ENCODE data around the gene CIPC. TPM values are rescaled to one million over a fixed set of nuclear protein-coding genes. Genes with fewer than 3 reads are reported as not detected.

CIPC gene
- polyA plus RNA-seq, 1 experiment: 15.5 TPM

DNA sequence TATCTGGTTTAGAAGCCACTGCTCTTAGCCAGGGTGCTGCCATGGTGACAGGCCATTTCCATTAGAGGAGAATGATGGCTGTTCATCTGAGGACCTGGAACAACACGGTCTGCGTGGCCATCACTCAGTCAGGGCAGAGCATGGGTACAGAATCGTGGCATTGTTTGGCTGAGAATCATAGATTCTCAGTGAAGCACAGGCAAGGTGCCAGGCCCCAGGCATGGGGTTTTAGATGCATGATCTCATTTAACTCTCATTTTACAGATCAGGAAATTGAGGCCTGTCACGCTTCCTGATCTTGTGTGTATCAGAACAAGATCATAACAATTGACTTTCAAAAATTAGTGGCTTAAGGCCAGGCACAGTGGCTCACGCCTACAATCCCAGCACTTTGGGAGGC is 42.8 kb upstream of the CIPC start:
- POLR2A ChIA-PET: no interaction called here
- DNase-seq (ENCODE audit: low read depth): no peak
- H3K27me3 ChIP-seq (ENCODE audit: control insufficient read depth, insufficient read depth, low read length): no peaks in the 10 kb centered on the region
- H3K4me3 ChIP-seq (ENCODE audit: low read depth, low read length): no peak overlapping the region
- H3K36me3 ChIP-seq (ENCODE audit: control insufficient read depth, insufficient read depth, low read length): no peaks in the 10 kb centered on the region
- CTCF ChIA-PET: interaction anchor here (3.1 to 16.2 kb wide), 5 partner anchors 9 to 181 kb away, joined by 29 to 316 read pairs (median 39); partner anchors contain the start of gene IRF2BPL
- TF ChIP-seq, protein P1, sequence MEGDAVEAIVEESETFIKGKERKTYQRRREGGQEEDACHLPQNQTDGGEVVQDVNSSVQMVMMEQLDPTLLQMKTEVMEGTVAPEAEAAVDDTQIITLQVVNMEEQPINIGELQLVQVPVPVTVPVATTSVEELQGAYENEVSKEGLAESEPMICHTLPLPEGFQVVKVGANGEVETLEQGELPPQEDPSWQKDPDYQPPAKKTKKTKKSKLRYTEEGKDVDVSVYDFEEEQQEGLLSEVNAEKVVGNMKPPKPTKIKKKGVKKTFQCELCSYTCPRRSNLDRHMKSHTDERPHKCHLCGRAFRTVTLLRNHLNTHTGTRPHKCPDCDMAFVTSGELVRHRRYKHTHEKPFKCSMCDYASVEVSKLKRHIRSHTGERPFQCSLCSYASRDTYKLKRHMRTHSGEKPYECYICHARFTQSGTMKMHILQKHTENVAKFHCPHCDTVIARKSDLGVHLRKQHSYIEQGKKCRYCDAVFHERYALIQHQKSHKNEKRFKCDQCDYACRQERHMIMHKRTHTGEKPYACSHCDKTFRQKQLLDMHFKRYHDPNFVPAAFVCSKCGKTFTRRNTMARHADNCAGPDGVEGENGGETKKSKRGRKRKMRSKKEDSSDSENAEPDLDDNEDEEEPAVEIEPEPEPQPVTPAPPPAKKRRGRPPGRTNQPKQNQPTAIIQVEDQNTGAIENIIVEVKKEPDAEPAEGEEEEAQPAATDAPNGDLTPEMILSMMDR (IDR thresholded peaks at IDR 0.05; ENCODE audit: insufficient read depth, low read depth, low read length): no peak

DNA sequence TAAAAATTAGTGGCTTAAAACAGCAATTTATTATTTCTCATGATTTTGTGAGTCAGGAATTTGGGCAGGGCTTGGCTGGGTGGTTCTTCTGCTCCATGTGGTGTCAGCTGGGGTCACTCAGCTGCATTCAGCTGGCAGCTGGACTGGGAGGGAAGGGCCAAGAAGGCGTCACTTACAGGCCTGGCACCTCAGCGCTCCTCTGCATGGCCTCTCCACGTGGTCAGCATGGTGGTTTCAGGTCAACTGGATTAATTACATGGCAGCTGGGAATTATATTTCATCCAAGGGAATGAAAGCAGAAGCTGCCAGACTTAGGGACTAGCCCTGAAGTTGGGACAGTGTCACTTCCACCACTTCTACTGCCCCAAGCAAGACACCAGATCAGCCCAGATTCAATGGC is 42.1 kb upstream of the CIPC start:
- ChIA-PET POLR2A (no interaction called here), CTCF (interaction anchor here (0.6 to 16.2 kb wide), 5 partner anchors 27 to 249 kb away, joined by 3 to 316 read pairs (median 39); partner anchors contain the start of gene IRF2BPL)
- Histone ChIP-seq H3K27me3 (ENCODE audit: control insufficient read depth, insufficient read depth, low read length) (no peaks in the 10 kb centered on the region), H3K4me3 (ENCODE audit: low read depth, low read length) (no peak overlapping the region), H3K36me3 (ENCODE audit: control insufficient read depth, insufficient read depth, low read length) (no peaks in the 10 kb centered on the region)
- DNase-seq (ENCODE audit: low read depth): no peak
- TF ChIP-seq, protein P1 (IDR thresholded peaks at IDR 0.05; ENCODE audit: insufficient read depth, low read depth, low read length): no peak

DNA sequence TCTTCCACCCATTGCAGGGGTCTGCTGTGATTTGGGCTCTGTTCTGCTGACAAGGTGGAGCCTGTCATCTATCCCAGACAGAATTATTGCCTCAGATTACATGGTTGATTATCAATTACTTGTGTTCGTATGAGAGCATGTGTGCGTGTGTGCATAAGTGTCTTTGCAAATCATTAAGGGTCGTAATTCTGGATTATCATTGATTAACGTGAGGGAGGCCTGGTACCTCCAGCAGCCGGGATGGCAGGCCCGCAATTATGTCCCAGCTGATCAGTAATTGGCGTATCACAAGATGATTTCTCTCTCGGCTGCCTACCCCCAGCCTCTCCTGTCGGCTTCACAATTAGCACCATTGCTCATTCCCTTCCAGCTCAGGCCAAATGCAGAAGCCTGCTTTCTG is 39.9 kb upstream of the CIPC start:
- no peaks in the 10 kb centered on the region for H3K36me3 ChIP-seq (ENCODE audit: control insufficient read depth, insufficient read depth, low read length)
- no peaks in the 10 kb centered on the region for H3K27me3 ChIP-seq (ENCODE audit: control insufficient read depth, insufficient read depth, low read length)
- H3K4me3 ChIP-seq (ENCODE audit: low read depth, low read length): no peak overlapping the region
- POLR2A ChIA-PET: no interaction called here
- no peak for DNase-seq (ENCODE audit: low read depth)
- CTCF ChIA-PET: interaction anchor here (0.8 to 4.1 kb wide), 6 partner anchors 10 to 182 kb away, joined by 3 to 43 read pairs (median 6); partner anchors contain the start of gene IRF2BPL
- TF ChIP-seq, protein P1 (IDR thresholded peaks at IDR 0.05; ENCODE audit: insufficient read depth, low read depth, low read length): no peak

DNA sequence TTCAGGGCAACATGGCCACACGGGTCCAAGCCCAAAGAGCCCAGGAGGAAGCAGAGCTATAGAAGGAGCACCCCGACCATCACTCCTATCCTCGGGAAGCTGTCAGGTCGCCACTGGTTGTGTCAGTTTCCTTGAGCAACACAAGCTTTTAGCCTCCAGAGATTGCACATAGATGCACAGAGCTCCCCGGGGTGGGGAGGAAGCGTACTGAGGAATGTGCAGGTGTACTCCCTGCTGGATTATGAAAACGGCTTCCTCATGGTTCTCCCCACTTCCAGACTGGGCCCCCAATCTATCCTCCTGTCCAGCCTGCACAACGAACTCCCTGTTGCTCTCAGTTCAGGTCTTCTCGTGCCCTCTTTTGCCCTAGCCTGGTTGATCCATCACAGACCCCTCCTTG is 39.3 kb upstream of the CIPC start:
- CTCF ChIA-PET: interaction anchor here (0.8 to 4.1 kb wide), 9 partner anchors 10 to 186 kb away, joined by 3 to 43 read pairs (median 6); partner anchors contain the start of gene IRF2BPL
- Histone ChIP-seq H3K36me3 (ENCODE audit: control insufficient read depth, insufficient read depth, low read length) (no peaks in the 10 kb centered on the region), H3K27me3 (ENCODE audit: control insufficient read depth, insufficient read depth, low read length) (no peaks in the 10 kb centered on the region), H3K4me3 (ENCODE audit: low read depth, low read length) (no peak overlapping the region)
- no peak for DNase-seq (ENCODE audit: low read depth)
- POLR2A ChIA-PET: no interaction called here
- TF ChIP-seq, protein P1 (IDR thresholded peaks at IDR 0.05; ENCODE audit: insufficient read depth, low read depth, low read length): no peak

DNA sequence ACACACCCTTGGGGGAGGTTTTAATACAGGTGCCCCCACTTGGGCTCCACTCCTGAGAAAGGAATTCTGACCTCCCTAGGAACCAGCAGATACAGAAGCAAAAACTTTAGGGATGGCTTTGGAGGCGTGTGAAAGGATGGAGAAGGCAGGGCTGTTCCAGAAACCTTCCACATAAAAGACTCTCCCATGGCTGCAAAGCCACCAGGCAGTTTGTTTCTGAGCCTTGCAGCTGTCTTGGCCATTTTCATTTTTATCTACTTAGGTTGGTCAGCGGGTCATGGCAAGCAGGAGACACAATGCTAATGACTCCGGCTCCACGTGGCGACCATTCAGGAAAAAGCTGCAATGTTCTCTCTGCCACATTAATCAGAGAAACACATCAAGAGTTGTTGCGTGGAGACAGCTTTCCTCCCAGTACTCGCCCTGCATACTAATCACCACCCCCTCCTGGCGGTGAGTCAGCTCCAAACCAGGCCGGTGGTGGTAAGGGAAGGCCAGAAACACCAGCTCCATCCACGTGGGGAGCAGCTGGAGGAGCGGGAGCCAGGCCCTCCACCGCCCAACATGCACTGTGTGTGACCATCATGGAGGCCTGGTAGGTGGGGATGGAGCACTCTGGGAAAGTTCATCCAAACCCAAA is 38.7 kb upstream of the CIPC start:
- CTCF ChIA-PET: interaction anchor here (0.8 to 4.1 kb wide), 15 partner anchors 8 to 186 kb away, joined by 3 to 43 read pairs (median 5); partner anchors contain the start of gene IRF2BPL
- H3K4me3 ChIP-seq (ENCODE audit: low read depth, low read length): no peak overlapping the region
- DNase-seq (ENCODE audit: low read depth): peak; percentile 67
- H3K27me3 ChIP-seq (ENCODE audit: control insufficient read depth, insufficient read depth, low read length): no peaks in the 10 kb centered on the region
- no peaks in the 10 kb centered on the region for H3K36me3 ChIP-seq (ENCODE audit: control insufficient read depth, insufficient read depth, low read length)
- TF ChIP-seq, protein P1 (IDR thresholded peaks at IDR 0.05; ENCODE audit: insufficient read depth, low read depth, low read length): peak; percentile 46
- POLR2A ChIA-PET: no interaction called here

Measured in BJ (cell line).